K562 (cell line): ENCODE measurements around the gene PTCH1. TPM values are rescaled to one million over a fixed set of nuclear protein-coding genes. Genes with fewer than 3 reads are reported as not detected.
A peak's percentile ranks its signal among the peaks of the same experiment; 100 is the strongest.

Source experiments
- ARNT ChIP-seq, 2 experiments: fragments of 450-650 bp; IDR thresholded peaks; 2 replicates each; pipeline ENCODE4 v1.6.1; 2016; ENCODE audit warnings: mild to moderate bottlenecking in 1 of 2
- CBFB ChIP-seq: sonication (generic); formaldehyde crosslinking; IDR thresholded peaks from 2 replicates; pipeline ENCODE4 v1.4.0; 2020; ENCODE audit warnings: mild to moderate bottlenecking, missing genetic modification reagents
- EGR1 ChIP-seq: fragments of 450-650 bp; conservative IDR thresholded peaks from 2 replicates; pipeline ENCODE4 v1.6.1; 2017; ENCODE audit warnings: mild to moderate bottlenecking
- GATA2 ChIP-seq: sonication (generic); formaldehyde crosslinking; IDR thresholded peaks from 2 replicates; pipeline ENCODE4 v1.4.0; 2020; ENCODE audit warnings: mild to moderate bottlenecking, missing genetic modification reagents
- JUNB ChIP-seq: fragments of 450-650 bp; formaldehyde crosslinking; conservative IDR thresholded peaks from 2 replicates; pipeline ENCODE4 v1.4.0; 2020; ENCODE audit warnings: mild to moderate bottlenecking
- JUND ChIP-seq, 2 experiments: IDR thresholded peaks; 2 replicates in 1 of 2; 3 replicates in 1 of 2; pipeline ENCODE4 v1.6.1; 2011; ENCODE audit warnings: borderline replicate concordance in 2 of 2, low read depth in 2 of 2, low read length in 2 of 2, improper control_type of control experiment in 1 of 2, missing biosample characterization in 1 of 2, missing genetic modification characterization in 1 of 2, missing genetic modification reagents in 1 of 2
- MXI1 ChIP-seq: IDR thresholded peaks from 2 replicates; pipeline ENCODE4 v1.6.1; 2011; ENCODE audit warnings: low read depth, mild to moderate bottlenecking, improper control_type of control experiment, low read length
- NFYB ChIP-seq: IDR thresholded peaks from 2 replicates; pipeline ENCODE4 v1.6.1; 2011; ENCODE audit warnings: mild to moderate bottlenecking, moderate library complexity; ENCODE audit not compliant: insufficient read length; ENCODE audit errors: extremely low read depth
- NONO ChIP-seq, 2 experiments: fragments of 200-400 bp in 1 of 2; fragments of 450-650 bp in 1 of 2; formaldehyde crosslinking in 1 of 2; IDR thresholded peaks; 2 replicates each; pipeline ENCODE4 v1.6.1; 2017; ENCODE audit warnings: low read depth in 2 of 2, mild to moderate bottlenecking in 2 of 2, moderate library complexity in 2 of 2, low read length in 1 of 2
- PBX2 ChIP-seq, 2 experiments: IDR thresholded peaks in 1 of 2; conservative IDR thresholded peaks in 1 of 2; 2 replicates each; pipeline ENCODE4 v1.6.1; 2016; ENCODE audit warnings: low read depth in 2 of 2, mild to moderate bottlenecking in 1 of 2, missing compliant biosample characterization in 1 of 2, missing genetic modification characterization in 1 of 2, moderate library complexity in 1 of 2
- RAD21 ChIP-seq, 2 experiments: fragments of 250-450 bp in 1 of 2; fragments of 450-650 bp in 1 of 2; sonication (Bioruptor Pico) in 1 of 2; formaldehyde crosslinking in 1 of 2; IDR thresholded peaks in 1 of 2; conservative IDR thresholded peaks in 1 of 2; 2 replicates each; pipeline versions ENCODE4 v1.4.0 to v1.8.0; 2020 to 2022; ENCODE audit warnings: mild to moderate bottlenecking in 2 of 2, moderate library complexity in 1 of 2
- RB1 ChIP-seq: fragments of 450-650 bp; IDR thresholded peaks from 2 replicates; pipeline ENCODE4 v1.6.1; 2017; ENCODE audit warnings: low read depth, mild to moderate bottlenecking
- RBBP5 ChIP-seq: fragments of 200-600 bp; sonication (generic); IDR thresholded peaks from 2 replicates; pipeline ENCODE4 v1.6.1; 2012; ENCODE audit warnings: borderline replicate concordance, mild to moderate bottlenecking, low read length, control low read depth, inconsistent platforms; ENCODE audit not compliant: insufficient read depth, poor library complexity, severe bottlenecking
- SIN3B ChIP-seq: fragments of 450-650 bp; IDR thresholded peaks from 2 replicates; pipeline ENCODE4 v1.6.1; 2017; ENCODE audit warnings: low read depth, mild to moderate bottlenecking, moderate library complexity
- SRSF9 ChIP-seq: fragments of 200-400 bp; formaldehyde crosslinking; IDR thresholded peaks from 2 replicates; pipeline ENCODE4 v1.6.1; 2017; ENCODE audit warnings: low read depth, low read length, borderline replicate concordance
- TFAP4 ChIP-seq: sonication (generic); formaldehyde crosslinking; IDR thresholded peaks from 2 replicates; pipeline ENCODE4 v1.8.0; 2022; ENCODE audit warnings: missing genetic modification reagents, mild to moderate bottlenecking, moderate library complexity, borderline replicate concordance
- ZNF79 ChIP-seq: fragments of 250-450 bp; sonication (Bioruptor Pico); IDR thresholded peaks from 2 replicates; pipeline ENCODE4 v1.4.0; 2020; ENCODE audit warnings: low read depth, mild to moderate bottlenecking, moderate library complexity
- polyA plus RNA-seq, 8 experiments: library from polyadenylated mRNA; depleted of rRNA in 4 of 8; stranded (reverse) in 5 of 8; unstranded in 3 of 8; fragments of >200 nt; fragmentation: Nextera tagmentation in 2 of 8; fragmentation: Illumina TruSeq in 1 of 8; extraction: Ambion mirVana in 2 of 8; extraction: Trizol in 1 of 8; gene quantifications; 2 replicates each; pipeline versions ENCODE4 v1.2.1 to v1.2.3, GENCODE V29; 2011 to 2014; ENCODE audit warnings: inconsistent platforms in 1 of 8, missing spikeins in 1 of 8
- total RNA-seq, 7 experiments: library from RNA; depleted of rRNA in 6 of 7; stranded (reverse); fragments of >200 nt in 6 of 7; fragmentation: Illumina TruSeq in 2 of 7; extraction: Trizol in 2 of 7; gene quantifications; 2 replicates each; pipeline versions ENCODE4 v1.2.1 to v1.2.3, GENCODE V29; 2011 to 2021; ENCODE audit warnings: low replicate concordance in 1 of 7
- TF ChIP-seq, protein P1 (sequence below), 2 experiments: IDR thresholded peaks; 2 replicates each; pipeline ENCODE4 v1.6.1; 2011; ENCODE audit warnings: borderline replicate concordance in 1 of 2, control low read depth in 1 of 2, low read depth in 1 of 2, low read length in 1 of 2, mild to moderate bottlenecking in 1 of 2, mixed read lengths in 1 of 2, moderate library complexity in 1 of 2; ENCODE audit not compliant: insufficient read depth in 1 of 2, insufficient read length in 1 of 2, poor library complexity in 1 of 2, severe bottlenecking in 1 of 2; ENCODE audit errors: extremely low read depth in 1 of 2
- TF ChIP-seq, protein P2 (sequence below): sonication (generic); formaldehyde crosslinking; IDR thresholded peaks from 2 replicates; pipeline ENCODE4 v1.5.0; 2020; ENCODE audit warnings: missing genetic modification reagents

Gene PTCH1
- total and polyA plus RNA-seq, 9 of the 15 experiments (the other 6 are each of a cell fraction or from before 2014, with no cell fraction given), result 0.70 to 9.9 (median 3.8) TPM

DNA sequence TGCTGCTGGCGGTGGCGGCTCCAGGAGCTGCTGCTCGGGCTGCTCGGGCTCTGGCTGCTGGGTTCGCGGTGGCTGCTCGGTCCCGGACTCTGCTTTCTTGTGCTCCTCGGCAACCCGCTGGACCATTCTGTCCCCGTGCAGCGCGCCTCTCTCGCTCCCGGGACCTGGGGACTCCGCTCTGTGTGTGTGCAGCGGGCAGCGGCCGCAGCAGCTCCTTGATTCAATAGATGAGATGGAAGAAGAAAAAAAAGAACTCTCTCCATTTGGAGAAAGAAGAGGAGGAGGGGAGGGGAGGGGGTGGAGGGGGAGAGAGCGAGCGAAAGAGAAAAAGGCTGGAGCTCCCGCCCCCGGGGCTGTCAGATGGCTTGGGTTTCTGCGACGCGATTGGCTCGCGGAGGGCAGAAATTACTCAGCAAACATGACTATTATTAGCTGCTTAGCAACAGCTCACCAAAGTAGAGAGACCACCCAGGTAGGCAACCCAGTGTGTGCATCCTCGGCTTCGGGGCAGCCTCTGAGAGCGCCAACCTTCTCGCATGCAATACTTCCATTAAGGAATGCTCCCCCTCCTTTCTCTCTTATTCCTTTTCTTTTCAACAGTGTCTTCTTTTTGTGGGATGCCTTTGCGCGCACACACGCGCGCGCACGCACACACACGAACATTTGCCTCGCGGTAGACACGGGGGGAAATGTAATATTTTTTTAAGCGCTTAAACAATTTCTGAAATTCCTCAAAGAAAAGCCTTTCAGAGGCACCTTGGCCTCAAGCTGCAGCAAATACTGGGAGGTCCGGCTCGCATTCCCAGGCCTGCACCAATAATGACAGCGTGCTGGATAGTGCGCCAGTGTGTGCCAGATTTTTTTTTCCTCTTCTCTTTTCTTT lies 7.6 kb downstream of the PTCH1 start (continued):
- TF ChIP-seq JUND (IDR thresholded peaks at IDR 0.05; ENCODE audit: borderline replicate concordance, low read depth, low read length), result peak; percentile 4; the same call in 1 of the 2 replicates
- no peak for TF ChIP-seq JUND (tag; IDR thresholded peaks at IDR 0.05; ENCODE audit: borderline replicate concordance, low read depth, low read length)
- peak; percentile 7 for TF ChIP-seq NFYB
- TF ChIP-seq GATA2, result no peak
- no peak for TF ChIP-seq PBX2 (CRISPR knock-in tag; IDR thresholded peaks at IDR 0.05; ENCODE audit: low read depth)
- peak; percentile 69 for TF ChIP-seq PBX2 (tag; conservative IDR thresholded peaks at IDR 0.05; ENCODE audit: low read depth)
- TF ChIP-seq ARNT (IDR thresholded peaks at IDR 0.05), result no peak
- peak; percentile 50; the same call in 1 of the 2 replicates for TF ChIP-seq RB1
- TF ChIP-seq RAD21 (CRISPR knock-in tag; conservative IDR thresholded peaks at IDR 0.05 in 1 of 2, IDR thresholded peaks at IDR 0.05 in 1 of 2), result no peak
- no peak for TF ChIP-seq ZNF79 (CRISPR knock-in tag)
- TF ChIP-seq JUNB, result no peak
- peak; percentile 74 for TF ChIP-seq EGR1
- TF ChIP-seq TFAP4, result peak; percentile 38
- TF ChIP-seq RBBP5, result peak; percentile 50
- TF ChIP-seq MXI1, result no peak
- no peak for TF ChIP-seq CBFB (CRISPR knock-in tag)
- TF ChIP-seq NONO (IDR thresholded peaks at IDR 0.05; ENCODE audit: low read depth in 2 of 2, low read length in 1 of 2), result 0 out of 4 replicates have a peak, but pooled peaks of 1 of the 2 experiments have one; percentile 16
- TF ChIP-seq, protein P1, sequence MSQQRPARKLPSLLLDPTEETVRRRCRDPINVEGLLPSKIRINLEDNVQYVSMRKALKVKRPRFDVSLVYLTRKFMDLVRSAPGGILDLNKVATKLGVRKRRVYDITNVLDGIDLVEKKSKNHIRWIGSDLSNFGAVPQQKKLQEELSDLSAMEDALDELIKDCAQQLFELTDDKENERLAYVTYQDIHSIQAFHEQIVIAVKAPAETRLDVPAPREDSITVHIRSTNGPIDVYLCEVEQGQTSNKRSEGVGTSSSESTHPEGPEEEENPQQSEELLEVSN (IDR thresholded peaks at IDR 0.05; ENCODE audit: borderline replicate concordance in 1 of 2, extremely low read depth in 1 of 2, insufficient read depth in 1 of 2, insufficient read length in 1 of 2, low read depth in 1 of 2, low read length in 1 of 2, poor library complexity in 1 of 2, severe bottlenecking in 1 of 2), result peak in 1 of 2 experiments; percentile 28
- TF ChIP-seq, protein P2, sequence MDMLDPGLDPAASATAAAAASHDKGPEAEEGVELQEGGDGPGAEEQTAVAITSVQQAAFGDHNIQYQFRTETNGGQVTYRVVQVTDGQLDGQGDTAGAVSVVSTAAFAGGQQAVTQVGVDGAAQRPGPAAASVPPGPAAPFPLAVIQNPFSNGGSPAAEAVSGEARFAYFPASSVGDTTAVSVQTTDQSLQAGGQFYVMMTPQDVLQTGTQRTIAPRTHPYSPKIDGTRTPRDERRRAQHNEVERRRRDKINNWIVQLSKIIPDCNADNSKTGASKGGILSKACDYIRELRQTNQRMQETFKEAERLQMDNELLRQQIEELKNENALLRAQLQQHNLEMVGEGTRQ (CRISPR knock-in tag), result no peak
- TF ChIP-seq SIN3B, result 0 out of 2 replicates have a peak, but pooled peaks have one; percentile 13
- no peak for TF ChIP-seq SRSF9
